HG03457 (cell line): ENCODE data around the gene AAGAB.

Source experiments
- ATAC-seq: cut with Tn5 transposase; IDR thresholded peaks from one replicate; pipeline ENCODE4 v1.9.1; 2021; ENCODE audit warnings: moderate number of reproducible peaks; ENCODE audit not compliant: unreplicated experiment

The AAGAB gene

DNA sequence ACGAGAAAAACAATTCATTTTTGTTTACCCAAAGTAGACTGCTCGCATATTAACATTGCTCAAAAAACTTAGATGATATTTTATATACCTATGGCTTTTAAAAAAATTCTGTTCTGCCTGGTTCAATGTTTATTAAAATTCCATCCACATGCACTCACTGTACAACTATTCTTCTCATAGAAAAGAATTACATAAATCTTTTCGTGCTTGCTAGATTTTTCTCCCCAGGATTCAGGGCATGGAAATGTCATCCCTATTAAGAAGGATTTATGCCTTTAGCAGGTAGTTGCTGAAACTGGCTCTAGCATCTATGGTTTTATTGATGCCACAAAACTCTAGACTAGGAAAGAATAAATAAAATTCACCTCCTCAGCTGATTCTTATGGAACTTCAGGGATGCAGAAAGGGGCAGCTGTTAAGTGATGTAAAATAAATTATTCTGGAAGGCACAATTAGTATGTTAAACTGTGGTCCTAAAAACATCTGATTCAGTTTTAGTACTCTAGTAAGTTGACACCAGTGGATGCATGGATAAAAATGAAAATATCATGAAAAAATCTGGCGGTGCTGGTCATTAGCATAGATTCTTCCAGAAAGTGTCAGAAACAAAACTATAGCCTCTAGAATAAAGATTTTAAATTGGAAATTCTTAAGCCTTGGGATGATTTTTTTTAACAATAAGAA, 41.6 kb downstream of the AAGAB start:
- ATAC-seq: no peak

DNA sequence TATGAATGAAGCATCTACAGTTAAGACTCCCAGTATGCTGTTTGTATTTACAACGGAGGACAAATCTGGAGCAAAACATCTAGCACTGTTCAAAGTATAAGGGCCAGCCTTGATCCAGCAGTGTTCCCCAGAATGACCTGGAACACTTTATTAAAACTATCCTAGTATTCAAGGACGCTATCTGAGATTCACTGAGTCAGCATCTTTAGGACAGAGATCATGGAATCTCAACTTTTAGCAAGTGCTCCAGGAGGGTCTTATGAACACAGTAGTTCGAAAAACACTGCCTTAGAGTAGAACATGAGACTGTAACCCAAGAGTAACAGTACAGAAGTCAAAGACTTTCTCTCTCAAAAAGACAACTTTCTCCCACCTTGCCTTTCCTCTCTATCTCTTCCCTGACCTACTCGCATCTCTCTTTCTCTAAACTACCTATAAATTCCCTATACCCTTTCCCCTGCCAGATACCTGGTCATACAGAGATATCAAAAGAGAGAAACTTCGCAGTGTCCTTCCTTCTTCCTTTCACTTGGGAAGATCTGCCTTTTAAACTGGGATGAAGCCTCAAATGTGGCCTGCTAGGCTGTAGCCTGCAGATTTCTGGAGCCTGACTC, 43.8 kb downstream of the AAGAB start:
- no peak for ATAC-seq

DNA sequence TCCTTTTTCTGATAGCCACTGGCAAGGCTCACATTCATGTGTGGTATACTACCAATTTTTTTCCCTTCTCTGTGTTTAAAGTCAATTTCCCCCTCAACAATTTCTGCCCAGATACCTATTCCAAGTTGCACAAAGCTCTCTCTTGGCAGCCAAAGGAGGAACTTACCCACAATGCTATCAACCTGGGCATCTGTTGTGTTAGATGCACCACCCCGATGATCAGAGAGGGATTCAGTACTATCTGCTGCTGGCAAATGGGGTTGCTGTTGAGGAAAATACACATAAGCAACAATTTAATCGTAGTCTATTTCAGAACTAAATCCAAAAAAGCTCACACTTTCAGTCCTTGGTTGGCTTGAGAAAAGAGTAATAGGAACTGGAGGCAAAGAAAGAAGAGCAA, 46.1 kb downstream of the AAGAB start:
- no peak for ATAC-seq

DNA sequence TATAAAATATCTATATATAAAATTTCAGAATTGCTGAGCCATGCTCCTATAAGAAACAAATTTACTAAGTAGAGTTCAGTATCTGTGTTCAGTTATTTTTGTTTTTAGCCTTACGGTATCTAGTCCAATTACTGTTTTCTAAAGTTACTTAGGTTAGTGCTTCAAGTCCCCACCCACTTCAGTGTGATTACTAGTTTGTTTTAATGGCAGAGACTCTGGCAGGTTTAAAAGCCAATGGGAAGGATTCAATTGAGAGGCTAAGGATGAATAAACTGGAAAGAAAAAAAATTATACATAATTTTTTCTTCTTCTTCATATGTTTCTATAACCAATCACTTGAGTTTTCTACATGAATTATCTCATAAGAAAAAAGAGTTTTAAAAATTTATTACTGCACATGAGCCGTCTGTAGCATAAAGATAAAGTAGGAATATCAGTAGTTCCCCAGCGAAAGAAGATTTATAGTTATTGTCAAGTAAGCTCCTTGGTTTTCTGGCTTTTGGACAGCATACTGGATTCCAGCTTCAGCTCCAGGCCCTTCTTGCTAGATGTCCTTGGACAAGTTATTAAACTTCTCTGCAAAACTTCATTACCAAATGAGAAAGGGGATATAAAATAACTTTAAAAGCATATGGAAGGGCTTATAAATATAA, 46.8 kb downstream of the AAGAB start:
- no peak for ATAC-seq

DNA sequence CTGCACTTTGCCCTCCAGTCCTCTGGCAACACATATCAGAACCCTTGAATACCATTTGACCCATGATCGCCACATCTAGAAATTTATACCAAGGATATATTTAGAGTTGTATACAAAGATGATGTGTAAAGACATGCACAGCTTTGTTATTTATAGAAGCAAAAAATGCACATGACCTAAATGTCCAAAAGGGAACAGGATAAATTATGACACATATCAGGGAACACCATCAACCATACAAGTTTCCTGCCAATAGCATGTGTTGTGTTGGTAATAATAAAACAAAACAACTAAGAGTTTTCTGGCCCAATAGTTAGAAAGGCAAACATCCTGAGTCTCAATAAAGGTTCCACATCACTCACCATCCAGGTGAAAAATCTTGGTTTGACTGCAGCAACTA, 51.5 kb downstream of the AAGAB start:
- no peak for ATAC-seq

DNA sequence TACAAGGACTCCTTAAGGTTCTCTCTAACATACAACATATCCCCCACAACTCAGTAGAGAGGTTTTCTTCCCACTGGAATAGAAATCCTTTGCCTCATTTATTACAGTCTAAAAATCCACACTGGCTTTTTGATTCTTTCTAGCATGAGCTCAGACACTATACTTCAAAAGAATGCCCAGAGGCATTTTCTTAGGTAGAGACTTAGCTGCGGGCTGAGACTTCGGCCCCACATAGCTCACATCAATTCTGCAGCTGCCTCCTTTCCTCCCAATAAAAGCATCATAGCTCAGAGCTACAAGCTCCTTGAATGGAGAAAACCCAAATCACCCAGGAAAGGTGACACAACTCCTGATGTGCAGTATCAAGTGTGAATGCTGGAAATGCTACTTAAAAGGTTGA, 52.4 kb downstream of the AAGAB start:
- no peak for ATAC-seq

DNA sequence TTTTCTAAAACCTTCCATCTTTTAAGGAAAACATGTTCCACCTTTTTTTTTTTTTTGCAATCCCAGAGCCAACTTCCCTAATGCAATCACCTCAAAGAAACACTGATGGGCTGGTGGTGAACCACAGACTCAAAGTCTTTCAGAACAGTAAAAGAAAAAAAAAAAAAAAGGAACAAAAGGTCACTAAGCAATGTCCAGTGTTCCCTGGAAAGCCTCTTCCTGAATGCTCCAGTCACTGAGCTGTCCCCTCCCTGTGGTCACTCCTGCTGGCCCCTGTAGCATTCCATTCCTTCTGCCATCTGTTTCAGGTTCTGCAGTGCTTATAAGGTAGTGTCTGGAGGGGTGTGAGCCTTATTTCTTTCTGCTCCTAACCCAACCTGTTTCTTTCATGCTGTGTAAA, 53.3 kb downstream of the AAGAB start:
- ATAC-seq: no peak

DNA sequence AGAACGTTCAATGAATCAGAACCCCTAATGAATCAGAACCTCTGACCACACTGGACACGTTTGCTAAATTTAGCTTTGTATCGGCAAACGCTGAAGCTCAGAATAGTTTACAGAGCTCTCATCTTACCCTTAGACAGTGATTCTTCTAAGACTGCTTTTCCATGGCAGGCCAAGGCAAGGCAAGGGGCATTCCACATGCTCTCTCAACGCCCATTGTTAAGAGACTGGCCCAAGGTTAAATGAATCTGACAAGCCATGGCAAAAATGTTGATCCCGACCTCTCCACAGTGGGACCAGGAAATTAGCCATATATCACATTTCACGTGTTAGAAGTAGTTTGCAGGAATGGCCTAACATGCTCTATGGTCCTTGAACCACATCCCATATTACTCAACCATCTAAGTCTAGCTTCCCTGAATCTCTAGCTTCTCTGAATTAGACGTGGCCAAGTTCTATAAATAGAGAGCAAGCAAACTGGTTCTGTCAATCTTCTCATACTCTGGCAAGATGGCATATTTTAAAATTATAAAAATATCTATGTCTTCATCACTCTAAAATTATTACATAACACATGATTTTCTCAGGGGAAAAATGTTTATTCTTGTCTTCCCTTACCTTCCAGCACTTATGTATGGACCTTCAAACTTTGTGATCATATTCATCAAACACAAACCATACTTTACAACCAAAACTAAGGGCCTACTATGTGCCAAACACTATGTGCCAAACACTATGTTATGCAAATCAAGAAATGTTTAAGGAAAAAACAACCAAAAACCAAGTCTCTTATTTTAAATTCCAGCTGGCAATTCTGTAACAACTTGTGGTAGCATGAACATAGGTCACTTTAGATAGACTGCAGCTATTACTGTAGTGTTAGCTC, 54.3 kb downstream of the AAGAB start:
- no peak for ATAC-seq

DNA sequence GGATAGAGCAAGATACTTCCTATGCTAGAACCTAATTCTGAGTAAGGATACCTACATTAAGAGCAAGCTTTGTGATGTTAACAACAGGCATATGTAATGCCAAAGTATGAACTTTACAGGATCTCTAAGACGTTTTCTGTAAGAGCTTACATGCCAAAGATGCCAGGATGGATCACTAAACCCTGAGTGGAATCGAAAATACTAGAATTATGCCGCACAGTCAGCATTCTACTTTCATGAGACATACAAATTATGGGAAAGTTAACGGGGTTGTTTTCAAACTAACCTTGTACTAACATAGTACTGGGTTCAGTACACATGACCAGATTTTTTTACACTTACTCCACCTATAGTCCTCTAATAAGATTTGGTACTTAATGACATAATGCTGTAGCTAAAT, 55.1 kb downstream of the AAGAB start:
- no peak for ATAC-seq

DNA sequence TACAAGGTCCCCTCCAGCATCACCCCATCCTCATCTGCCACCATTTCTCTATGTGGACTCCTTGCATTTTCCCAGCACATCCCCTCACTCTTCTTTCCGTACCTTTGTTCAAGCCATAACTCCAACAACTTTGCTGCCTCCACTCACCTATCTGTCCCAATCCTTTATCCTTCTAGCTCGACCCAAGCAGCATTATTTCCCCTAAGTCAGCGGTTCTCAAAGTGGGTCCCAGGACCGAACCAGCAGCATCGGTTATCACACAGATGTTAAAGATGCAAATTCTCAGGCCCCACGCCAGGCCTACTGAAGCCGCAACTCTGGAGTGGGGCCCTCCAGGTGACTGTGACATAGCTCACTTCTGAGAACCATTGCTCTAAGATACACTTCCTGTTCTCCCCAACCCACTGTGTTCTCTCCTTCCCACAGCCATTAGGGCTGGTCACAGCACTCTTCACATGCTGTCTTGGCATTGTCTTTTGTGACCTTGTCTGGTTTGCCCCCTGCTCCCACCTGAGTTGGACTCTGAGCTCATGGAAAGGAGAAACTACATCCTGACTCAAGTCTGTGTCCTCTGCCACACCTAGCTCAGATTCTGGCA, 56.2 kb downstream of the AAGAB start:
- no peak for ATAC-seq

DNA sequence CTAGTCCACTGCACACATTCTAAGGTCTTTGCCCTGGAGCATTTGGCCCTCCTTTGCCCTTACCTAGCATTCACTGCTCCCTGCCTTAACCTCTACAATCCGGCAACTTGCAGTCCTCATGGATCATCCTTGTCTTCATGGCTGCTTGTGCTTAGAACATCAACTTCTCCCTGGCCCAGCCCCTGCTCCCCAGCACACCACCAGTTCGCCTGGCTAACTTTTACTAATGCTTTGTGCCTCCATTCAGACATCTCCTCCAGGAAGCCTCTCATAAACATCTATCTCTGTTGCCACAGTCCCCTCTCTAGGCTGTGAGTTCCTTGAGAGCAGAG, 57.1 kb downstream of the AAGAB start:
- no peak for ATAC-seq

DNA sequence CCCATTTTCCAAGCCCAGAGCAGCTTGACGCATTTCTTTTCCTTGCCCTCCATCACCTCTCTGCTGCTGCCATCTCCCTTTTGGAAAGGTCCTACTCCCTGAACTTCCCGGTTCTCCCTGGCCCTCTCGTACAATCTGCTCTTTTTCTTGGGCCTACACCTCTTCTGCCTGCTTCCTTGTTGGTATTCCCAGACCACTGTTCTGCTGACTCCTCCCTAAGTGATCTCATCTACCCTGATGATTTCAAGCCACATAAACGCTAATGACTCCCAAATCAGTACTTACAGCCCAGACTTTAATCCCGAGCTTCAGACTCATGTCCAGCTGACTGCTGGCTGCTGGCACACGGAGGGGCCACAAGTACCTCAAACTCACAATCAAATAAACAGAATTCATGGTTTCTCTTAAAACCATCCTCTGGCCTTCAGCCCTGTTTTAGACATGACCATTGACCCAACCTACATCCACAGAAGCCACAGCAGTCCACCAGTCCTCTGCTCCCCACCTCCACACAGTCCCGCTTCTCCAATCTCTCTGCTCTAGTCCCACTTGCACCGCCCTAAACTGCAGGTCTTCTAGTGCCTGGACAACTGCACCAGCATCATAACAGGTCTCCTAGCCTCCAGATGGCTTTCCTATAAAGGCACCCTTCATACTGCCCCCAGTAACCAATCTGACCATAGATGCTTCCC, 57.6 kb downstream of the AAGAB start:
- no peak for ATAC-seq

DNA sequence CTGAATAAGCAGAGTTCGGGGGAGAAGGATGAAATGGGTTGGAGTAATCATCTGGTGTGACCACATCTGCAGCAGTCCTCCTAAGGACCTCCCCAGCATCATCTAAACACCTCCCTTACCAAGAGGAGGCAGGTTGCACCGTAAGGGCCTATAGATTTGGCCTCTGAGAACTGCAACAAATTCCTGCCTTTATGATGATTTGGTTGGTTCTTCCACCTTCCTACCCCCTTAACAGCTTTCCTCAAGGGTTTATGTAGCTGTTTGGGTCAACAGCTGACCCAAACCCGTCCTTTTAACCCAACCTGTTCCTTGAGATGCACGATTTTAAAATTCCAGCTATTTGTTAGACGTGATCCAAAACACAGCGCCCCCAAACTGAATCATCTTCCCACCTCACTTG, 58.2 kb downstream of the AAGAB start:
- ATAC-seq: no peak

DNA sequence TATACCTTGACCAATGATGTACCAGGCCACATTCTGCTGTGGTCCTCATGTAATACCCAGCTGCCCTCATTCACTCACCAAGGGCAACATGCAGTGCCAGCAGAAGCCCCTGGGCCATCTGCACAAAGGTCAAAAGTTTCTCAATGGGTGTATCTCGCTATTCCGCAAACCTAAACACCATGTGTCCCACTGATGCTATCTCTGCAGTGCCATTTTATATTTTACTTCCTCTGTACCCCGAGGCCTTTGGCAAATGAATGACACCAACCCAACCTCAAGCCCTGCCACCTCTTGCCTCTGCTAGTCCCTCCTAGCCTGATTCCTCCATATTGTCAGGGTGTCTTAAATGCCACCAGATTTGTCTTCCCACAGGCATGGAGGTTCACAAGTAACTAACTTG, 59.2 kb downstream of the AAGAB start:
- ATAC-seq: no peak

DNA sequence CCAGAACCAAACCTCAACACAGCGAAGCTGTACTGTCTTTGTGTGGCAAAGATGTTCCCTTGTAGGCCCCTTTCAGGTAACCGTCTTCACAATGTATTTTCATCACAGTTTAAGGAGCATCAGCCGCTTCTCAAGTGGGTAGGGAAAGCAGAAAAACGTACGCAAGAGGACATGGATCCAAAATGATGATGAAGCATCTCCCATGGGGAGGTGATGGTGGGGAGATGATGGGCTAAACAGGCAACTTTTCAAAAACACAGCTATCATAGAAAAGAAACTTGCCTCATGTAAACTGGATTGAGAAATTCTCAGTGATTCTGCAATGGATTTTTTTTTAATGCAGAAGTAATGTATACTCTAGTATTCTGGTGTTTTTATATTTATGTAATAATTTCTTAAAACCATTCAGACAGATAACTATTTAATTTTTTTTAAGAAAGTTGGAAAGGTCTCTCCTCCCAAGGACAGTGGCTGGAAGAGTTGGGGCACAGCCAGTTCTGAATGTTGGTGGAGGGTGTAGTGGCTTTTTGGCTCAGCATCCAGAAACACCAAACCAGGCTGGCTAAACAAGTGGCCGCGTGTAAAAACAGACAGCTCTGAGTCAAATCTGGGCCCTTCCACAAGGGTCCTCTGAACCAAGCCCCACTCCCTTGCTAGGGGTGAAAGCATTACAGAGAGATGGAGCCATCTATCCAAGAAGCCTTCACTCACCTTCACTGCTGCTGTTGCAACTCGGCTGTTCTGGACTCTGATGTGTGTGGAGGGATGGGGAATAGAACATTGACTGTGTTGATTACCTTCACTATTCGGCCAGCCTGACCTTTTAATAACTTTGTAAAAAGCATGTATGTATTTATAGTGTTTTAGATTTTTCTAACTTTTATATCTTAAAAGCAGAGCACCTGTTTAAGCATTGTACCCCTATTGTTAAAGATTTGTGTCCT, 60.0 kb downstream of the AAGAB start:
- ATAC-seq: no peak

DNA sequence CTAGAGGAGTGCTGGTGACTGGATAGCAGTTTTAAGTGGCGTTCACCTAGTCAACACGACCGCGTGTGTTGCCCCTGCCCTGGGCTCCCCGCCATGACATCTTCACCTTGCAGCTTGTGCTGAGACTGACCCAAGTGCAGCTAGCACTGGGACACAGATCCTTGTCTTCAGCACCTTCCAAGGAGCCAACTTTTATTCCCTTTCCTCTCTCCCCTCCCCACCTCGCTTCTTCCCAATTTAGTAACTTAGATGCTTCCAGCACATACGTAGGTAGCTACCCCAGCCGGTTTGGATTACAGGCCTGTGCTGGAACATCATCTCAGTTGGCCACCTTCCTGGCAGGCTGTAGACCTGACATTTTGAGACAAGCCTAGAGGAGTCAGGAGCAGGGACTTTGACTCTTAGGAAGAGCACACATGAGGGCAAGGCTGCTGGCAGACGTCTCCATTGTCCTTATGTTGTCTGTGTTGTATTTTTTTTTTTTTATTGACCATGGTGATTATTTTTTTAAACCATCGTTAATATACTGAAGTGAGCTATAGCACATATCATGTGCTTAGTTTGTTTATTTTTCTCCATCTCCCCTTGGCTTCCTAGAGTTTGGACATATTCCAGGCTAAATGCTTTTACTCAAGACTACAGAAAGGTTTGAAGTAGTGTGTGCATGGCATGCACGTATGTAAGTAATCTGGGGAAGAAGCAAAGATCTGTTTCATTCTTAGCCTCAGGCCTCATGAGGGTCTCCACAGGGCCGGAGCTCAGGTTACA, 61.1 kb downstream of the AAGAB start:
- ATAC-seq: no peak

DNA sequence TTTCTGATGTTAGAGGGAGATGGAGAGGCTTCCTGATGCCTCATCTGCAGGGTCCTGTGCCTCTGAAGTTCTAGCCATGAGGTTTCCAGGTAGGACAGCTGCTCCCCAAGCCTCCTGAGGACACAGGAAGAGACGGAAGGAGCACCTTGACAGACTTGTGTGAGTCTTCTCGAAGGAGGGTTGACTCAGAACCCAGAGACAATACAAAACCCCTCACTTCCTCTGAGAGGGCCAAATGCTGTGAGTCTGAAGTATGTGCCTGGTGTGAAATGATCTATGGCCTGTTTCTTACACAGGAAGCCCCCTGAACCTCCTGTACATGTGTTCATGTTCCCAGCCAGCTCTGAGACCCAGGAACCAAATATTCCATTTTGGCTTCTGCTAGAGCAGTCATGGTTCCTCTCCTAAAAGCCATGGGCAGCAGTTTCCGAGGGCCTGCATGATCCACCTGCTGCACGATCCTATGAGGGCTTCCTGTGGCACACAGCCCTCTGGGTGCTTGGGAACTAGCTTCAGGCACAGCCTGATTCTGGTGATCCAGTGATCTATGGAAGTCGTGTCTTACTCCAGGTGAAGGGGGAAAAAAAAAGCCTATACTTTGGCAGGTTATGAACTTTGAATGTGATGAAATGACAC, 62.2 kb downstream of the AAGAB start:
- ATAC-seq: no peak

DNA sequence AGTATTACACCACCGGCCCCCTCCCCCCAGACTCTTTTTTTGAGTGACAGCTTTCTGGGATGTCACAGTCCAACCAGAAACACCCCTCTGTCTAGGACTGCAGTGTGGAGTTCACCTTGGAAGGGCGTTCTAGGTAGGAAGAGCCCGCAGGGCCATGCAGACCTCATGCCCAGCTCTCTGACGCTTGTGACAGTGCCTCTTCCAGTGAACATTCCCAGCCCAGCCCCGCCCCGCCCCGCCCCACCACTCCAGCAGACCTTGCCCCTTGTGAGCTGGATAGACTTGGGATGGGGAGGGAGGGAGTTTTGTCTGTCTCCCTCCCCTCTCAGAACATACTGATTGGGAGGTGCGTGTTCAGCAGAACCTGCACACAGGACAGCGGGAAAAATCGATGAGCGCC, 63.6 kb downstream of the AAGAB start:
- ATAC-seq: no peak
